Uterus (tissue), 4 donors: ENCODE results near the gene C17orf75. TPM values are rescaled to one million over a fixed set of nuclear protein-coding genes. Genes with fewer than 3 reads are reported as not detected.
"Not testable (repeated sequence)": the region's sequence is repeated elsewhere in the genome, so short reads cannot be mapped to it uniquely, and the experiment has no call there.

ENCODE experiments used
- DNase-seq, 2 donors: peaks; one replicate each; pipeline ENCODE4 v3.0.0-alpha.2; 2019 to 2020
- H3K27ac ChIP-seq, 2 donors: fragments of 200-600 bp; sonication (generic); 1 replicate in 1 of 2; 2 replicates in 1 of 2; pipeline ENCODE4 v1.5.1; 2016 to 2018
- H3K27me3 ChIP-seq, 2 donors: fragments of 200-600 bp; sonication (generic); one replicate each; pipeline ENCODE4 v1.5.1; 2018 to 2019; ENCODE audit warnings: control low read depth in 1 of 2
- H3K36me3 ChIP-seq, 2 donors: fragments of 200-600 bp; sonication (generic); one replicate each; pipeline ENCODE4 v1.5.1; 2019; ENCODE audit warnings: control low read depth in 1 of 2
- H3K4me1 ChIP-seq, 2 donors: fragments of 200-600 bp; sonication (generic); one replicate each; pipeline ENCODE4 v1.5.1; 2018 to 2019; ENCODE audit warnings: control low read depth in 1 of 2
- H3K4me3 ChIP-seq, 2 donors: fragments of 200-600 bp; sonication (generic); 1 replicate in 1 of 2; 2 replicates in 1 of 2; pipeline ENCODE4 v1.5.1; 2018 to 2019; ENCODE audit warnings: mild to moderate bottlenecking in 1 of 2
- H3K9me3 ChIP-seq, 2 donors: fragments of 200-600 bp; sonication (generic); one replicate each; pipeline ENCODE4 v1.5.1; 2019; ENCODE audit warnings: control low read depth in 1 of 2
- CTCF ChIP-seq, 4 experiments: fragments of 200-600 bp in 2 of 4; fragments of 450-650 bp in 2 of 4; sonication (generic) in 2 of 4; IDR thresholded peaks; one replicate each; pipeline ENCODE4 v1.5.1; 2016 to 2019; ENCODE audit warnings: antibody characterized with exemption in 4 of 4, mild to moderate bottlenecking in 2 of 4, moderate library complexity in 1 of 4
- POLR2A ChIP-seq, 2 donors: fragments of 450-650 bp; IDR thresholded peaks; one replicate each; pipeline ENCODE4 v1.6.1; 2016; ENCODE audit warnings: antibody characterized with exemption in 2 of 2, mild to moderate bottlenecking in 1 of 2, moderate library complexity in 1 of 2
- intact Hi-C: fragments of 100-400 bp; cut with DNase I; formaldehyde crosslinking; loops from one replicate; pipeline ENCODE4 v1.15.1; 2023; ENCODE audit warnings: low total_unique reads
- total RNA-seq, 4 donors: library from RNA; depleted of rRNA in 3 of 4; stranded (reverse); fragments of >200 nt in 3 of 4; gene quantifications; one replicate each; pipeline versions ENCODE4 v1.1.0 to v1.2.4, GENCODE V29; 2014 to 2023
- donor health status: DM: yes; HTN: yes; CAD: no.

C17orf75 gene
- total RNA-seq, 4 donors from 2014 or later = 11.8 to 40.9 (median 18.0) TPM

- intact Hi-C loops = no loop called here
- Histone ChIP-seq H3K27ac (no peak overlapping the region), H3K4me3 (no peak overlapping the region), H3K4me1 (peaks cover 1 to 16% of the 10 kb centered on the region in 2 donors), H3K36me3 (no peaks in the 10 kb centered on the region), H3K27me3 (no peaks in the 10 kb centered on the region), H3K9me3 (no peaks in the 10 kb centered on the region)
- TF ChIP-seq CTCF (IDR thresholded peaks at IDR 0.05) = no peak
- no peak for TF ChIP-seq POLR2A (IDR thresholded peaks at IDR 0.05)
- no peak for DNase-seq
These were observed 15.6 kb upstream of the C17orf75 start for GRCh38 chr17:32357615-32358014.

GRCh38 chr17:32356750-32357149 is 14.8 kb upstream of the C17orf75 start:
- no peaks in the 10 kb centered on the region for H3K36me3 ChIP-seq
- DNase-seq = no peak
- H3K4me3 ChIP-seq = no peak overlapping the region
- H3K27ac ChIP-seq = no peak overlapping the region
- no peaks in the 10 kb centered on the region for H3K9me3 ChIP-seq
- TF ChIP-seq POLR2A (IDR thresholded peaks at IDR 0.05) = no peak
- no peak for TF ChIP-seq CTCF (IDR thresholded peaks at IDR 0.05)
- H3K4me1 ChIP-seq = peaks cover 8 to 20% of the 10 kb centered on the region in 2 donors
- intact Hi-C loops = no loop called here
- H3K27me3 ChIP-seq = no peaks in the 10 kb centered on the region

- no peak for DNase-seq
- no peaks in the 10 kb centered on the region for H3K27me3 ChIP-seq
- H3K4me3 ChIP-seq = no peak overlapping the region
- intact Hi-C loops = no loop called here
- H3K27ac ChIP-seq = no peak overlapping the region
- no peaks in the 10 kb centered on the region for H3K36me3 ChIP-seq
- TF ChIP-seq CTCF (IDR thresholded peaks at IDR 0.05) (no peak), POLR2A (IDR thresholded peaks at IDR 0.05) (no peak)
- H3K9me3 ChIP-seq = no peaks in the 10 kb centered on the region
- peaks cover 8 to 20% of the 10 kb centered on the region in 2 donors for H3K4me1 ChIP-seq
These were observed 14.4 kb upstream of the C17orf75 start for GRCh38 chr17:32356378-32356743.

- Histone ChIP-seq H3K9me3 (no peaks in the 10 kb centered on the region), H3K4me1 (peaks cover 8 to 20% of the 10 kb centered on the region in 2 donors), H3K4me3 (no peak overlapping the region), H3K27me3 (no peaks in the 10 kb centered on the region), H3K36me3 (no peaks in the 10 kb centered on the region), H3K27ac (no peak overlapping the region)
- no peak for DNase-seq
- TF ChIP-seq POLR2A (IDR thresholded peaks at IDR 0.05) (no peak), CTCF (IDR thresholded peaks at IDR 0.05) (no peak)
- intact Hi-C loops = no loop called here
These were observed 13.8 kb upstream of the C17orf75 start for GRCh38 chr17:32355649-32356377.

GRCh38 chr17:32352734-32353133 is 10.8 kb upstream of the C17orf75 start:
- H3K36me3 ChIP-seq = not testable (repeated sequence)
- peak overlapping the region in 1 of 2 donors; percentile 82 for H3K4me3 ChIP-seq

More at GRCh38 chr17:32352734-32353133, 10.8 kb upstream of the C17orf75 start:
- DNase-seq, H3K27me3 ChIP-seq, H3K27ac ChIP-seq, intact Hi-C loops, H3K9me3 ChIP-seq: not testable (repeated sequence)
- peaks cover 8 to 20% of the 10 kb centered on the region in 2 donors for H3K4me1 ChIP-seq
